Raji (cell line): ENCODE measurements around the gene GTPBP6.

Source experiments
- POLR2A ChIP-seq: IDR thresholded peaks from 2 replicates; pipeline ENCODE4 v1.6.1; 2011; ENCODE audit warnings: low read depth, low read length, control low read depth; ENCODE audit not compliant: insufficient read depth

The GTPBP6 gene

GRCh38 chrX:355329-356050 is 36.9 kb upstream of the GTPBP6 start:
- no peak for TF ChIP-seq POLR2A

DNA sequence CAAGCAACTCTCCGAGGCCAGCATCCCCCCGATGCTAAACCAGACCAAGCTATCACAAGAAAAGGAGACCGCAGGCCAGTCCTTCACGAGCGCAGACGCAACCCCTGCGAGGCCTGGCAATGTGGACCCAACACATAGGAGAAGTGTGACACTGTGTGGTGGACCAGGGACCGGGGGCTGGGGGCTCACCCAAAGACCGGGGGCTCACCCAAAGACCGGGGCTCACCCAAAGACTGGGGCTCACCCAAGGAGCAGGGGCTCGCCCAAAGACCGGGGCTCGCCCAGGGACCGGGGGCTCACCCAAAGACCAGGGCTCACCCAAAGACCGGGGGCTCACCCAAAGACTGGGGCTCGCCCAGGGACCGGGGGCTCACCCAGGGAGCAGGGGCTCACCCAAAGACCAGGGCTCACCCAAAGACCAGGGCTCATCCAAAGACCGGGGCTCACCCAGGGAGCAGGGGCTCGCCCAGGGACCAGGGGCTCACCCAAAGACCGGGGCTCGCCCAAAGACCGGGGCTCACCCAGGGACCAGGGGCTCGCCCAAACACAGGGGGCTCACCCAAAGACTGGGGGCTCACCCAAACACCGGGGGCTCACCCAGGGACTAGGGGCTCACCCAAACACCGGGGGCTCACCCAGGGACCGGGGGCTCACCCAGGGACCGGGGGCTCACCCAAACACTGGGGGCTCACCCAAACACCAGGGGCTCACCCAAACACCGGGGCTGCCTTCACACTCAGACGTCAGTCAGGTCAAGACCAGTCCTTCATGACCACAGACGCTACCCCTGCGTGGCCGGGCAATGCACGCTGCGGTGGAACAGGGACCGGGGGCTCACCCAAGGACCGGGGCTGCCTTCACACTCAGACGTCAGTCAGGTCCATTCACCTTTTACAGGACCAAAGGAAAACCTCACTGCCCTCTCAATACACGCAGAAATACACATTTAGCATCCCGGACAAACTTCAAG is 35.3 kb upstream of the GTPBP6 start:
- no peak for TF ChIP-seq POLR2A

DNA sequence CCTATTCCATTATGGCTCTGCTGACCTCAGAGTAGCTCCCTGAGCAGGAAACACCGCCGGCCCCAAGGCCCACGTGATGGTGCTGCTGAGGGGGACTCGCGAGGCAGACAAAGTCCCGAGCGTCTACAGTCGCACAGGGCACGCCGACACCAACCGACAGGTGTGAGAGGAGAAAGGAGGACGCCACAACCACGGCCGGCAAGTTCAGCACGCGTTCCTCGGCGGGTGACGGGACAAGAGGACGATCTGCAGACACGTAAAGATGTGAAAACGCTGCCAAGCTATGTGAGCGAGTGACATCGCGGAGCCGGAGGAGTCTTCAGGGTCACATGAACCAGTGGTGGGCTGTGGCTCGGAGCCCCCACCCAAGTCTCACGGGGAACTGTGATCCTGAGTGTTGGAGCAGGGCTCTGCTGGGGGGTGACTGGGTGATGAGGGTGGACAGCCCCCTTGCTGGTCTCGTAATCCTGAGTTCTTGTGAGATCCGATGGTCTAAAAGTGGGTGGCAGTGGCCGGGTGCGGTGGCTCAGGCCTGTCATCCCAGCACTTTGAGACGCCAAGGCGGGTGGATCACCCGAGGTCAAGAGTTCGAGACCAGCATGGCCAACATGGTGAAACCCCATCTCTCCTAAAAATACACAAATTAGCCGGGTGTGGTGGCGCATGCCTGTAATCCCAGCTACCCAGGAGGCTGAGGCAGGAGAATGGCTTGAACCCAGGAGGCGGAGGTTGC is 34.2 kb upstream of the GTPBP6 start:
- TF ChIP-seq POLR2A = no peak

- TF ChIP-seq POLR2A = no peak
Observed at GRCh38 chrX:352181-352580, 33.6 kb upstream of the GTPBP6 start.

GRCh38 chrX:351736-352135 is 33.1 kb upstream of the GTPBP6 start:
- TF ChIP-seq POLR2A = no peak

- TF ChIP-seq POLR2A = no peak
Observed at GRCh38 chrX:350534-351323, 32.1 kb upstream of the GTPBP6 start.

DNA sequence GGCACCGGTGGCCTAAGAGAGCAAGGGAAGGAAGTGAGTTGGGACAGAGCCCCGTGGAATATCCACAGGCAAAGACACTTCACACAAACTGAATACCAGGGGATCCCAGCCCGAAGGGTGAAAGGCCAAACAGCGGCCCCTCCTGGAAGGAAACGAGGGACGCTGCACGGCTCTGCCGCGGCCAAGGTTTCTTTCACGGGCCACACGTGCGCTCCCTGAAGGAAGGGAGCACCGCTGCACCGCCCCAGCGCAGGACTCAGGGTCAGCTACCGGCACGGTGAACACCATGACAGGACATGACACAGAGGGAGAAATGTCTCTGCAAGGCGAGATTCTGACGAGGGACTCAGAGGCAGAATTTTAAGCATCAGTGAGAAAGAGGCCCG is 31.5 kb upstream of the GTPBP6 start:
- TF ChIP-seq POLR2A = no peak

DNA sequence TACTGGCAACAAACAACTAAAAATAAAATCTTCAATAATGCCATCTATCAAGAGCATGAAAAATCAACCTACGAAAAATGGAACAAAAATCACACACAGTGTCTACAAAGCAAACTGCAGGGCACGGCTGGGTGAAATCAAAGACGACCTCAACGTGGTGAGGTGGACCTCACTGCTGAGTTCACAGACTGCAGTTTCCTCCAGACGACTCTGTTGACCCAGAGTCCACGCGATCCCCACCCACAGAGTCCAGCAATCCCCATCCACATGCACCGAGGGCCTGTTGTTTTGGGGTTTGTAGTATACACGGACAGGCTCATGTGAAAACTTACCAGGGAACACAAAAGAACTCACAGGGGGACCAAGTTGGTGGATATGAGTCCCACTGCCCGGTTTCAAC is 31.1 kb upstream of the GTPBP6 start:
- no peak for TF ChIP-seq POLR2A

- no peak for TF ChIP-seq POLR2A
Observed at GRCh38 chrX:349196-349595, 30.6 kb upstream of the GTPBP6 start.

DNA sequence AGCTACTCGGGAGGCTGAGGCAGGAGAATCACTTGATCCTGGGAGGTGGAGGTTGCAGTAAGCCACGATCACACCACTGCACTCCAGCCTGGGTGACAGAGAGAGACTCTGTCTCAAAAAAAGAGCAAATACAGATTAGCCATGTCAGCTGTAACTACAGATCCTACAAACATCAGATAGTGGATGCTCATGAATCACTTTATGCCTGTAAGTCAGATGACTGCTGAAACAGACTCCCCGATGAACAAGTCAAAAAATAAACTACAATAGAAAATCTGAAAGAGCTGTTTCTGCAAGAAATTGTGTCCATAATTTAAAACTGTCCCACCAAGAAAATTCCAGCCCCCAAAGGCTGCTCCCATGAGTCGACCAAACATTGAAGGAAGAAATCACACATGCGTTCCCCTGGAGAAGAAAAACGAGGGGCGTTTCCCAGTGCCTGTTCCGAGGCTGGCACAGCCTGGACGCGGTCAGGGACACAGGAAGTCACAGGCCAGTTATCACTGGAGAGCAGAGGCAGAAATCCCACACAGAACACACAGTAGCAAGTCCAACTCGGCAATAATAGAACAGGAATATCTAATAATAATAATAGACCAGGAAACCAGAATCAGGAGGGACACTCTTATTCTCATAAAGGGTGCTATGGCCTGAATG is 30.0 kb upstream of the GTPBP6 start:
- no peak for TF ChIP-seq POLR2A

GRCh38 chrX:347351-348117 is 28.9 kb upstream of the GTPBP6 start:
- no peak for TF ChIP-seq POLR2A

DNA sequence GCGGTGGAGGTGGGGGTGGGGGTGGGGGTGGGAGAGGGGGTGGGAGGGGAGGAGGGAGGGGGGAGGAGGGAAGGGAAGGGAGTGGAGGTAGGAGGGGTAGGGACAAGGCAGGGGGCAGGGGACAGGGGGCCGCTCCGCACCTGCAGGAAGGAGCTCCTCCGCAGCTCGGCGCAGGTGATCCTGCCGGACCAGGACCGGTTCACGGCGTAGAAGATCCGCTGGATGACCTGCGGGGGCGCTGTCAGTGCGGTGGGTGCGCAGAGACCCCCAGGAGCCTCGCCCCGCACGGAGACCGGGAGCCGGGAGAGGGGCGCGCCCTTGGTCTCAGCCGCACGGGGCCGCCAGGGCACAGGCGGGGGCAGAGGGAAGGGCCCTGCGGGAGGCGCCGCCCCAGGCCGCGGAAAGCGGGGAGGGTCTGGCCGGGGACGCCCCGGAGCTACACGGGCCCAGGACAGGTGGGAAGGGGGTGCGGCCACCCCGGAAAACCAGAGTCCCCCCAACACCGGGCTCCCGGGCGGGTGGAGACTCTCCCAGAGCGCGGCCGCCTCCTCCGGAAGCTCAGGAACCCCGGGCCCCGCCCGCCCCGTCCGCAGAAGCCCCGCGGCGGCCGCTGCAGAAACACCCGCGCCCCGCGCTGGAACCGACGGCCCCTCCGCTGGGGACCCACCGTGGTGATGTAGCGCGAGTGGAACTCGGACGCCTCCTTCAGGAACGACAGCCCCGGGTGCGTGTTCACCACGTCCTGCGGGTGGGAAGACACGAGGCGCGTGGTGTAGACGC is 27.6 kb upstream of the GTPBP6 start:
- no peak for TF ChIP-seq POLR2A

DNA sequence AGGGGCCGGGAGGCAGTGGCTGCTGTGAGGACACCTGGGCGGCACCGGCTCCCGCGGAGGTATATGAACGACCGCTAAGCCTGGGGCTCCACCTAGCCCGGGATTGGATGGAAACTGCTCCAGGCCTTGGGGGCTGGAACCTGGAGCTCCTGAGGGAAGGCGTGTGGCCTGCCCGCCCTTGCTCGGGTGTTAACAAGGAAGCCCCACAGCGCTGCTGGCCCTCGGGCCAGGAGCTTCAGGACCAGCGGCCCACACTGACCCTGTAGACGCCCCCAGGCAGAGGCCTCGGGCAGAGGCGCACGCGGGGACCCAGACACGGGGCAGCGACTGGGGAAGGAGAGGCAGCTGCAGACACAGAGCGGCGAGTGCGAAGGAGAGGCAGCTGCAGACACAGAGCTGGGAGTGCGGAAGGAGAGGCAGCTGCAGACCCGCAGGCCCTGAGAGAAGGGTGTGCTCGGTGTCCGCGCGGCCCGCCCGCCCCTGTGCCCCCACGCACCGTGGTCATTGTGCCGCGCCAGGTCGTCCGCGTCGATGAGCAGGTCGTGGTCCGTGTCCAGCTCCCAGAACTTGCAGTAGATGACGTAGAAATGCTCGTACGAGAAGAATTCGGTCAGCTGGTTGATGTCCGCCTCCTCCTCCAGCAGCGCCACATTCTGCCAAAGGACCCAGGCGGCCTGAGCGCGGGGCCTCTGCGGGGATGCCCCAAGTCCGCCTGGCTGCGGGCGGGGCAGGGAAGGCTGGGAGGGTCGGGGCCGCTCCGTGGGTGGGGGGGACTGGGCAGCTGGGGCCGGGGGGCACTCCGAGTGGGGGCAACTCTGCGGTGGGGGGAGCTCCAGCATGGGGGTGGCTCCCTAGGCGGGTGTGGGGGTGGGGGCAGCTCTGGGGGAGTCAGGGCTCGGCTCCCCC is 26.7 kb upstream of the GTPBP6 start:
- no peak for TF ChIP-seq POLR2A
